GM18868 (cell line): Measurements from ENCODE around the gene SLAMF8.

Source experiments
- ATAC-seq: cut with Tn5 transposase; IDR thresholded peaks from one replicate; pipeline ENCODE4 v1.9.1; 2021; ENCODE audit warnings: mild to moderate bottlenecking, moderate library complexity; ENCODE audit not compliant: unreplicated experiment

The SLAMF8 gene

GRCh38 chr1:159826441-159827101, at the start of gene SLAMF8:
Gene SLAMF8 (plus strand): TSS chr1:159826873. CDS start chr1:159826899, 26 bp downstream.
- ATAC-seq = no peak

DNA sequence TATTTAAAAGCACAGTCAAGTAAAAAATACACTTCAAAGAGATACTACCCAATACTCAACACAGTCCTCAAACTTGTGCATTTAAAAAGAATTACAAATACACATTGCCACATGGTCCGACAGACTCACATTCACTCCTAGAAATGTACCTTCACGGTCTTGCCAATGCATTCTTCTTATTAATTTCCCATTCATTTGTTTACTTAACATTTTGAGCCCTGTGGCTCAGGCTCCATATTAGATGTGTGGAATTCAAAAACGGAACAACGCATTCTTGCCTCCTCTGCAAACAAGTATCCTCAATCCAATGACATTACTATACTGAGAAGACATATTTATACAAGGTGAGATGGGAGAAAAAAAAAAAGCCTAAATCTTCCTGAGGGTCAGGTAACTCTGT, 48.4 kb upstream of the SLAMF8 start:
- no peak for ATAC-seq

- ATAC-seq = no peak
These were observed 47.2 kb upstream of the SLAMF8 start for GRCh38 chr1:159779403-159779851.

DNA sequence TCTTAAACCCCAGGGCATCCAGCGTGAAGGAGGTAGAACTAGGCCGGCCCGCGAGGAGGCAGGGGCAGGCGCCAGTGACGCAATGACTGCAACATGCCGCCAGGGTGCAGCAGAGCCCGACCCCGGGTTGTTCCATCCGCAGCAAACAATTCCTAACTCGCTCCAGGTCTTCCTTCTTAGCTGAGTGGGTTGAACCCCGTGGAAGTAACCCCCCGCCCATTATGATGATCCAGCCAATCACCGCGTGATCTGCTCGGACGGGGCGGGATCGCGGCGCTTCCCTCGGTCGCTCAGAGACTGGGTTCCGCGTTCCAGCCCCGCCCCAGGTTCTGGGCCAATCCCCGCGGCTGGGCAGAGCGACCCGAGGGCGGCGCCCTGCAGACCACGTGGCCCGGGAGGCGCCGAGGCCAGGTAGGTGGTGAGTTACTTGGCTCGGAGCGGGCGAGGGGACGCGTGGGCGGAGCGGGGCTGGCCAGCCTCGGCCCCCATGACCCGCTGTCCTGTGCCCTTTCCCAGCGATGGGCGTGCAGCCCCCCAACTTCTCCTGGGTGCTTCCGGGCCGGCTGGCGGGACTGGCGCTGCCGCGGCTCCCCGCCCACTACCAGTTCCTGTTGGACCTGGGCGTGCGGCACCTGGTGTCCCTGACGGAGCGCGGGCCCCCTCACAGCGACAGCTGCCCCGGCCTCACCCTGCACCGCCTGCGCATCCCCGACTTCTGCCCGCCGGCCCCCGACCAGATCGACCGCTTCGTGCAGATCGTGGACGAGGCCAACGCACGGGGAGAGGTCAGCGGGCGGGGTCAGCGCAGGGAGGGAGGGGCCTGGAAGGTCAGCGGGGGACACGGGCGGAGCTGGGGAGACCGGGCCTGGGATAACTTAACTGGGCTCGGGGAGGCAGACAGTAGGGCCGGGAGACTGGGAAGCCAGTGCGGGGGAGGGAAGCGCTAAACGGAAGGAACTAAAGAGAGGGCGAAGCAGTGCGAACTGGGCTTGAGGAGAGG, 45.8 kb upstream of the SLAMF8 start, which contains the start of gene DUSP23:
TSS of gene DUSP23 (plus strand) at position 380 of the 1,000 bp plus-strand sequence. CDS start at position 519, 139 bp downstream.
- ATAC-seq = peak; percentile 98

GRCh38 chr1:159781992-159782391, 44.7 kb upstream of the SLAMF8 start:
- no peak for ATAC-seq

DNA sequence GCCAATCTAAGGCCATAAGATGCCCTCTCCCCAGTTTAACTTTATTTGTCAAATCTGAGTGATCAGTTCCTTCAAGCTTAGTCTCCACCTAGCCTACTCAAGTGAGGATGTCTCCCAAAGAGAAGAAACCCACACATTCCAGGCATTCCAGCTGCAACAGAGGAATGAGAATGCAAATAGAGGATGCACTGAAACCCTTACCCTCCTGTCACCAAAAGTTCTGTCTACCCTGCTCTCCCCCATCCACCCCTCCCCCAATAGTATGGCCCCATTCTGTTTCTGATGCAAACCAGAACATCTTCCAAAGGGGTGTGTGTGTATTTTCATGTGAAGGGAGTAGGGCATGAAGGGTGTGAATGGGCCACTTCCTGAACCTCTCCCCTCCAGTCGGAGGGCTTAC, 42.9 kb upstream of the SLAMF8 start:
- ATAC-seq = no peak

- no peak for ATAC-seq
These were observed 40.2 kb upstream of the SLAMF8 start for GRCh38 chr1:159786465-159786864.

DNA sequence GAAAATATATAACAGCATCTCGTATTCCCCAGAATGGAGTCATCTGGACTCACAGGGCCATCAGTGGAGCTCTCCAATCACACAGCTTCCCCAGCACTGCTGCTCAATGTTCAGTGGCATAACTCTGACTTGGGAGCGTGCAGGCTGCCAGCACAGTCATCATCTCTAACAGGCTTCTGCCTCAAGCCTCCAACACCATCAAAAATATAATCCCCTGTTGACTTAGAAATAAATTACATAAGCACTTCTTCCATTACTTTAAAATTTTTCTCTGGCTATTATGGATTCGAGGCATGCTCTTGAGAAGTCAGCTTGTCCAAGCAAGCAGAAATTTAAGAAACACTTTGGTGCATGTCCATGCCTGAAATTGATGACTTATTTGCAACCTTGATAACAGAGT, 39.7 kb upstream of the SLAMF8 start:
- ATAC-seq = no peak

- no peak for ATAC-seq
These were observed 36.3 kb upstream of the SLAMF8 start for GRCh38 chr1:159790237-159790917.

DNA sequence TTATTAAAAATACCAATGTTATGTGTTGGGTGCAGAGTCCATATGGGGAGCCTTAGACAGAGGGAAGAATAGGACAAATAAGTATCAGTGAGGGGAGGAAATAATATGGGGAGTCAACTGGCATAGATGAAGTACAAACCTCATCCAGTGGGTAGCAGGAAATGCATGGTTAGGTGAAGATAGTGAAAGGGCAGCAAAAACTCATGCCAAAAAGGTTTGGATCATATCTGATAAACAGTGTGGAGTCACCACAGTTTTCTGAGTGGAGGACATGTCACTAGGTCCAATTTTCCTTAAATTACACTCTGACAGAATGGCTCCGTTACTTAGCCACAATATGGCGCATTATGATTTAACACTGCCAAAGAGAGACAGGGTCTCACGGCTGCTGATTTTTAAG, 35.6 kb upstream of the SLAMF8 start:
- no peak for ATAC-seq

DNA sequence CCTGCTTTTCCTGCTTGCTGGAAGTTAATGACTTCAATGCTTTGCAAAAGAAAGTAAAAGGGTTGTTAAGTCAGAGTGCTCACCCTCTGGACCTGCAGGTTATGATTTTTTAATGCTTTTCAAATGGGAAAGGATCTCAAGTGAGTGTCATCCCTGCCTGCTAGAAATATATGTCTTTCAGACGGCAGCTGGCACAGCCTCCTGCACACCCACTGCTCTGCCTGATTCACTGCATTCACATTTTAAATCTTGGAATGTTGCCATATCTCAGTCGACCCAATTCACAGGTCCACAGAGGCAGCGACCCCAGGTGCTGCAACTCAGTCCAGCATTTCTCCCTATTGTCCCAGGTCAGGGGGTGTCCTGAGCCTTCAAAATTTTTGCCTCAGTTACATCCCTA, 35.2 kb upstream of the SLAMF8 start:
- no peak for ATAC-seq

- no peak for ATAC-seq
These were observed 31.1 kb upstream of the SLAMF8 start for GRCh38 chr1:159795534-159795933.

DNA sequence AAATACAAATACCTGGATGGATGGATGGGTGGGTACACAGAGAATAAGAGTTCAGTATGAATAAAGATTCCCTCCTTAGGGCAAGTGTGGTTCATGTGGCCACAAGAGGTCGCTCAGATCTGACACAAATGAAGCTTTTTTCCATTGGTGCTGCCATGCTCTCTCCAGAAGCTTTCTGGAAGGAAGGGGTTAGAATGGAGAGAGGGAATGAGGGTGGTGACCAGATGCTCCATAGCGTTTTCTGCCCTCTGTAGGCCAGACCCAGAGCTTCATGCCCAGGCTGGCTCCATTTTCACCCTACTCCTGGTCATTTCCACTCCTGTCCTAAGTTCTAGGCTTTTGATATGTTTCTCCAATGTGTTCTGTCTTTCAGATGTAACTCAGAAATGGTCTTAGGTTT, 27.8 kb upstream of the SLAMF8 start:
- ATAC-seq = no peak

- no peak for ATAC-seq
These were observed 27.2 kb upstream of the SLAMF8 start for GRCh38 chr1:159799446-159799985.

DNA sequence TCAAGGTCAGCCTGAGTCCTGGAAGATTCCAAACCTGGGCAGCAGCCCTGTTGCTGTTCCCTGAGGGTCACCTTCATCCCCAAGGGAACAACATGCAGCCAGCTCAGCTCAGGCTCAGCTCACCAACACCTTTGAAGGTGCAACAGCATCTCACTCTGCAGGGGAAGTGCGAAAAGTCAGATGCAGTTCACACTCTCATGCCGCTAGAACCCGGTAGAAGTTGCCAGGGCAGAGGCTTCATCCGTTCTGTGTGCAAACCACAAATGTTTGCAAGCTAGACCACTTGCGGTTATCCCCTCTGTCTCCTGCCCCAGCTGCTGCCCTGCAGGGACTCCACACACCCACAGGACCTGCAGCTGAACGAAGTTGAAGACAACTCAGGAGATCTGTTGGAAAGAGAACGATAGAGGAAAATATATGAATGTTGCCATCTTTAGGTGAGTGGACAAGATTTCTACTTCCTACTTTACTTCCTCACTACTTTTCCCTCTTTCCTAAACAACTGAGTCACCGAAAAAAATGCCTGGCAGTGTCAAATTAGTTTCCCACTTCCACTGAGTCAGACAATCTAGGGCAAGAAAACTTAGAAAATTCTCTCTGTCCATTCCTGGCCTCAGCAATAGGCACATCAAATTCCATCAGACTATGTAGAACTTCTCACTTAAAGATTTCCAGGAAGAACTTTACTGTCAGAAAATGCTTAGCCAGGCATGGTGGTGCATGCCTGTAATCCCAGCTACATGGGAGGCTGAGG, 26.3 kb upstream of the SLAMF8 start:
- ATAC-seq = peak; percentile 86

GRCh38 chr1:159802111-159802510, 24.6 kb upstream of the SLAMF8 start, which contains the start of gene FCRL6:
Gene FCRL6 (plus strand): TSS chr1:159802360. CDS start chr1:159802425, 65 bp downstream.
- ATAC-seq = no peak

GRCh38 chr1:159803956-159804689, 22.6 kb upstream of the SLAMF8 start:
- ATAC-seq = no peak

GRCh38 chr1:159804924-159805323, 21.7 kb upstream of the SLAMF8 start:
- ATAC-seq = no peak

DNA sequence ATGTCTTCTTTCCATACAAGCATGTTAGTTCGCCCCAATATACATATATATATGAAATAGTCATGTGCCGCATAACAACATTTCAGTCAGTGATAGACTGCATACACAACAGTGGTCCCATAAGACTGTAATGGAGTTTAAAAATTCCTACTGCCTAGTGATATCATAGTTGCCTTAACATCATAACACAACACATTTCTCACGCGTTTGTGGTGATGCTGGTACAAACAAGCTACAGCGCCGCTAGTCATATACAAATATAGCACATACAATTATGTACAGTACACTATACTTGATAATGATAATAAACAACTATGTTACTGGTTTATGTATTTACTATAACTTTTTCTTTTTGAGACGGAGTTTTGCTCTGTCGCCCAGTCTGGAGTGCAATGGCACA, 10.7 kb upstream of the SLAMF8 start:
- ATAC-seq = no peak
